Measurements from ENCODE around the gene SMYD4. TPM values are rescaled to one million over a fixed set of nuclear protein-coding genes. Genes with fewer than 3 reads are reported as not detected.

The SMYD4 gene
- total RNA-seq, 1 donor = 10.1 TPM

- Histone ChIP-seq H2AFZ (ENCODE audit: low read length) (peak overlapping the region; percentile 53), H3K27ac (ENCODE audit: low read depth, low read length) (peak overlapping the region; percentile 89), H3K4me3 (ENCODE audit: insufficient read depth, low read length) (peak overlapping the region; percentile 21), H3K4me2 (ENCODE audit: insufficient read depth, low read length) (peak overlapping the region; percentile 81), H3K36me3 (ENCODE audit: insufficient read depth, low read length) (peaks cover 20% of the 10 kb centered on the region), H3K9me3 (ENCODE audit: low read depth, low read length) (no peaks in the 10 kb centered on the region), H4K20me1 (ENCODE audit: insufficient read depth, low read length) (peaks cover 3% of the 10 kb centered on the region), H3K27me3 (ENCODE audit: insufficient read depth, low read length) (no peaks in the 10 kb centered on the region), H3K79me2 (ENCODE audit: insufficient read depth, low read length) (no peaks in the 10 kb centered on the region), H3K4me1 (ENCODE audit: insufficient read depth, low read length) (peaks cover 32% of the 10 kb centered on the region)
- peak; percentile 98 for DNase-seq (ENCODE audit: insufficient read length, low spot score, missing footprints)
- TF ChIP-seq CTCF (IDR thresholded peaks at IDR 0.05; ENCODE audit: extremely low read depth, low read depth, low read length) = no peak
Observed at GRCh38 chr17:1779571-1780131, 50.1 kb downstream of the SMYD4 start.

GRCh38 chr17:1776857-1777256, 52.8 kb downstream of the SMYD4 start:
- no peak overlapping the region for H3K27ac ChIP-seq (ENCODE audit: low read depth, low read length)
- no peak for TF ChIP-seq CTCF (IDR thresholded peaks at IDR 0.05; ENCODE audit: extremely low read depth, low read depth, low read length)
- H3K9me3 ChIP-seq (ENCODE audit: low read depth, low read length) = no peaks in the 10 kb centered on the region
- no peak overlapping the region for H2AFZ ChIP-seq (ENCODE audit: low read length)
- no peak overlapping the region for H3K4me2 ChIP-seq (ENCODE audit: insufficient read depth, low read length)
- no peak overlapping the region for H3K4me3 ChIP-seq (ENCODE audit: insufficient read depth, low read length)
- no peaks in the 10 kb centered on the region for H3K79me2 ChIP-seq (ENCODE audit: insufficient read depth, low read length)
- H3K4me1 ChIP-seq (ENCODE audit: insufficient read depth, low read length) = peaks cover 13% of the 10 kb centered on the region
- peak; percentile 47 for DNase-seq (ENCODE audit: insufficient read length, low spot score, missing footprints)
- H3K27me3 ChIP-seq (ENCODE audit: insufficient read depth, low read length) = no peaks in the 10 kb centered on the region
- H4K20me1 ChIP-seq (ENCODE audit: insufficient read depth, low read length) = peaks cover 3% of the 10 kb centered on the region
- H3K36me3 ChIP-seq (ENCODE audit: insufficient read depth, low read length) = peaks cover 20% of the 10 kb centered on the region

GRCh38 chr17:1776328-1776727, 53.4 kb downstream of the SMYD4 start:
- DNase-seq (ENCODE audit: insufficient read length, low spot score, missing footprints) = peak; percentile 67
- H3K27me3 ChIP-seq (ENCODE audit: insufficient read depth, low read length) = no peaks in the 10 kb centered on the region
- H3K79me2 ChIP-seq (ENCODE audit: insufficient read depth, low read length) = no peaks in the 10 kb centered on the region
- no peak overlapping the region for H3K4me3 ChIP-seq (ENCODE audit: insufficient read depth, low read length)
- H4K20me1 ChIP-seq (ENCODE audit: insufficient read depth, low read length) = peaks cover 3% of the 10 kb centered on the region
- H2AFZ ChIP-seq (ENCODE audit: low read length) = no peak overlapping the region
- H3K36me3 ChIP-seq (ENCODE audit: insufficient read depth, low read length) = peaks cover 20% of the 10 kb centered on the region
- H3K27ac ChIP-seq (ENCODE audit: low read depth, low read length) = no peak overlapping the region
- H3K4me2 ChIP-seq (ENCODE audit: insufficient read depth, low read length) = no peak overlapping the region
- H3K9me3 ChIP-seq (ENCODE audit: low read depth, low read length) = no peaks in the 10 kb centered on the region
- H3K4me1 ChIP-seq (ENCODE audit: insufficient read depth, low read length) = peaks cover 13% of the 10 kb centered on the region
- TF ChIP-seq CTCF (IDR thresholded peaks at IDR 0.05; ENCODE audit: extremely low read depth, low read depth, low read length) = no peak

- H3K4me2 ChIP-seq (ENCODE audit: insufficient read depth, low read length) = no peak overlapping the region
- no peak for TF ChIP-seq CTCF (IDR thresholded peaks at IDR 0.05; ENCODE audit: extremely low read depth, low read depth, low read length)
Observed at GRCh38 chr17:1774390-1775176, 55.1 kb downstream of the SMYD4 start.

More at GRCh38 chr17:1774390-1775176, 55.1 kb downstream of the SMYD4 start:
- Histone ChIP-seq H3K36me3 (ENCODE audit: insufficient read depth, low read length) (peaks cover 20% of the 10 kb centered on the region), H3K4me1 (ENCODE audit: insufficient read depth, low read length) (peaks cover 4% of the 10 kb centered on the region), H4K20me1 (ENCODE audit: insufficient read depth, low read length) (no peaks in the 10 kb centered on the region), H3K79me2 (ENCODE audit: insufficient read depth, low read length) (no peaks in the 10 kb centered on the region), H3K4me3 (ENCODE audit: insufficient read depth, low read length) (no peak overlapping the region), H3K27ac (ENCODE audit: low read depth, low read length) (no peak overlapping the region), H3K9me3 (ENCODE audit: low read depth, low read length) (no peaks in the 10 kb centered on the region), H3K27me3 (ENCODE audit: insufficient read depth, low read length) (no peaks in the 10 kb centered on the region), H2AFZ (ENCODE audit: low read length) (no peak overlapping the region)
- DNase-seq (ENCODE audit: insufficient read length, low spot score, missing footprints) = no peak

All from osteoblast (primary cell).